GM12875 (cell line): ENCODE data around the gene EYS.

Experiments used
- H3K4me3 ChIP-seq: one replicate; pipeline ENCODE4 v1.5.1; 2011; ENCODE audit warnings: low read depth, low read length, control low read depth
- CTCF ChIP-seq: IDR thresholded peaks from 2 replicates; pipeline ENCODE4 v1.5.1; 2011; ENCODE audit warnings: low read depth, mild to moderate bottlenecking, control low read depth, inconsistent platforms, low read length, moderate library complexity, borderline replicate concordance; ENCODE audit not compliant: insufficient read depth

EYS gene

GRCh38 chr6:65199683-65200082 lies 507.3 kb downstream of the EYS start:
- no peak for TF ChIP-seq CTCF
- no peak overlapping the region for H3K4me3 ChIP-seq

GRCh38 chr6:65199121-65199520 lies 507.9 kb downstream of the EYS start:
- no peak for TF ChIP-seq CTCF
- no peak overlapping the region for H3K4me3 ChIP-seq

- no peak for TF ChIP-seq CTCF
- H3K4me3 ChIP-seq: no peak overlapping the region
Measured at GRCh38 chr6:65191471-65191870, 515.6 kb downstream of the EYS start.

GRCh38 chr6:65189236-65189881 lies 517.7 kb downstream of the EYS start:
- no peak overlapping the region for H3K4me3 ChIP-seq
- no peak for TF ChIP-seq CTCF

- TF ChIP-seq CTCF: no peak
- no peak overlapping the region for H3K4me3 ChIP-seq
Measured at GRCh38 chr6:65186826-65187225, 520.2 kb downstream of the EYS start.

- no peak overlapping the region for H3K4me3 ChIP-seq
- no peak for TF ChIP-seq CTCF
Measured at GRCh38 chr6:65182681-65183080, 524.3 kb downstream of the EYS start.

GRCh38 chr6:65170273-65170672 lies 536.8 kb downstream of the EYS start:
- H3K4me3 ChIP-seq: no peak overlapping the region
- TF ChIP-seq CTCF: no peak
